Astrocyte (in vitro differentiated cells and primary cell): ENCODE measurements around the gene ATG7. TPM values are rescaled to one million over a fixed set of nuclear protein-coding genes. Genes with fewer than 3 reads are reported as not detected.

ENCODE experiments used
- DNase-seq: peaks from one replicate; pipeline ENCODE4 v3.0.0-alpha.2; 2010; ENCODE audit warnings: low read depth
- FAIRE-seq: peaks from 2 replicates; lab custom pipeline; 2011; peaks lifted over from hg19 to GRCh38; lab: Jason Lieb, UNC
- H2AFZ ChIP-seq: 2 replicates; pipeline ENCODE4 v1.6.0; 2012; ENCODE audit warnings: low read depth, low read length, inconsistent platforms
- H3K27ac ChIP-seq: 2 replicates; pipeline ENCODE4 v1.5.1; 2011; ENCODE audit warnings: low read depth, low read length, inconsistent platforms
- H3K27me3 ChIP-seq: 2 replicates; pipeline ENCODE4 v1.6.0; 2011; ENCODE audit warnings: low read length, inconsistent platforms; ENCODE audit not compliant: insufficient read depth
- H3K36me3 ChIP-seq: 2 replicates; pipeline ENCODE4 v1.5.1; 2011; ENCODE audit warnings: low read length, inconsistent platforms; ENCODE audit not compliant: insufficient read depth
- H3K4me1 ChIP-seq: 2 replicates; pipeline ENCODE4 v1.5.1; 2011; ENCODE audit warnings: low read length, inconsistent platforms; ENCODE audit not compliant: insufficient read depth
- H3K4me2 ChIP-seq: 2 replicates; pipeline ENCODE4 v1.6.0; 2012; ENCODE audit warnings: low read length, inconsistent platforms
- H3K4me3 ChIP-seq: 2 replicates; pipeline ENCODE4 v1.5.1; 2011; ENCODE audit warnings: low read depth, mild to moderate bottlenecking, low read length, inconsistent platforms; ENCODE audit not compliant: insufficient read depth
- H3K79me2 ChIP-seq: 2 replicates; pipeline ENCODE4 v1.6.0; 2012; ENCODE audit warnings: mild to moderate bottlenecking, low read length, inconsistent platforms; ENCODE audit not compliant: insufficient read depth
- H3K9ac ChIP-seq: 2 replicates; pipeline ENCODE4 v1.6.0; 2012; ENCODE audit warnings: mild to moderate bottlenecking, low read length, inconsistent platforms
- H3K9me3 ChIP-seq: 2 replicates; pipeline ENCODE4 v1.5.1; 2012; ENCODE audit warnings: low read depth, mild to moderate bottlenecking, low read length, inconsistent platforms; ENCODE audit not compliant: insufficient read depth
- H4K20me1 ChIP-seq: 2 replicates; pipeline ENCODE4 v1.6.0; 2012; ENCODE audit warnings: low read length, inconsistent platforms; ENCODE audit not compliant: insufficient read depth
- H3K27ac Mint-ChIP-seq: one replicate; pipeline ENCODE4 v1.8.0; 2021; ENCODE audit warnings: mild to moderate bottlenecking, mixed read lengths; ENCODE audit not compliant: unreplicated experiment
- H3K27me3 Mint-ChIP-seq: one replicate; pipeline ENCODE4 v1.8.0; 2021; ENCODE audit warnings: low read depth, mixed read lengths; ENCODE audit not compliant: unreplicated experiment
- H3K36me3 Mint-ChIP-seq: one replicate; pipeline ENCODE4 v1.8.0; 2021; ENCODE audit warnings: low read depth, mixed read lengths; ENCODE audit not compliant: unreplicated experiment
- H3K4me1 Mint-ChIP-seq: one replicate; pipeline ENCODE4 v1.8.0; 2021; ENCODE audit warnings: low read depth, mixed read lengths; ENCODE audit not compliant: unreplicated experiment
- H3K4me3 Mint-ChIP-seq: one replicate; pipeline ENCODE4 v1.8.0; 2021; ENCODE audit warnings: mild to moderate bottlenecking, moderate library complexity, mixed read lengths; ENCODE audit not compliant: unreplicated experiment
- H3K9me3 Mint-ChIP-seq: one replicate; pipeline ENCODE4 v1.8.0; 2021; ENCODE audit warnings: mild to moderate bottlenecking, mixed read lengths; ENCODE audit not compliant: unreplicated experiment
- CTCF ChIP-seq: IDR thresholded peaks from 2 replicates; pipeline ENCODE4 v1.5.1; 2011; ENCODE audit warnings: low read depth, mild to moderate bottlenecking, inconsistent platforms, low read length, moderate library complexity; ENCODE audit not compliant: insufficient read depth
- EZH2 ChIP-seq: IDR thresholded peaks from 2 replicates; pipeline ENCODE4 v1.6.1; 2012; ENCODE audit warnings: mild to moderate bottlenecking, low read length, inconsistent platforms; ENCODE audit not compliant: insufficient read depth
- total RNA-seq: library from RNA; stranded (reverse); gene quantifications from 2 replicates; pipeline ENCODE4 v1.2.1, GENCODE V29; 2021

ATG7 gene
- total RNA-seq, 1 donor from 2014 or later = 29.5 TPM

GRCh38 chr3:11290743-11291680 is 18.8 kb downstream of the ATG7 start:
- H3K4me2 ChIP-seq = peak overlapping the region; percentile 83

GRCh38 chr3:11291808-11292207 is 19.6 kb downstream of the ATG7 start:
- Mint-ChIP-seq H3K4me3 (no peak overlapping the region), H3K9me3 (no peaks in the 10 kb centered on the region), H3K36me3 (peaks cover 2% of the 10 kb centered on the region), H3K4me1 (peaks cover 42% of the 10 kb centered on the region), H3K27me3 (no peaks in the 10 kb centered on the region), H3K27ac (peak overlapping the region; percentile 3)
- no peak for TF ChIP-seq CTCF
- no peak for TF ChIP-seq EZH2
- H3K9me3 ChIP-seq = no peaks in the 10 kb centered on the region
- no peaks in the 10 kb centered on the region for H3K27me3 ChIP-seq
- no peak overlapping the region for H2AFZ ChIP-seq
- H3K4me3 ChIP-seq = no peak overlapping the region
- peaks cover 44% of the 10 kb centered on the region for H3K79me2 ChIP-seq
- H3K4me2 ChIP-seq = peak overlapping the region; percentile 83
- peak overlapping the region; percentile 74 for H3K27ac ChIP-seq
- FAIRE-seq (no peak), DNase-seq (no peak)
- H3K4me1 ChIP-seq = peaks cover 51% of the 10 kb centered on the region
- H4K20me1 ChIP-seq = no peaks in the 10 kb centered on the region
- H3K36me3 ChIP-seq = no peaks in the 10 kb centered on the region
- H3K9ac ChIP-seq = no peak overlapping the region

More at GRCh38 chr3:11290743-11291680, 18.8 kb downstream of the ATG7 start:
- peak overlapping the region; percentile 60 for H3K9ac ChIP-seq
- H3K4me1 ChIP-seq = peaks cover 51% of the 10 kb centered on the region
- no peak overlapping the region for H3K4me3 ChIP-seq
- H3K27me3 ChIP-seq = no peaks in the 10 kb centered on the region
- H3K27ac Mint-ChIP-seq = no peak overlapping the region
- no peaks in the 10 kb centered on the region for H4K20me1 ChIP-seq
- DNase-seq (peak; percentile 74), FAIRE-seq (no peak)
- H3K4me1 Mint-ChIP-seq = peaks cover 43% of the 10 kb centered on the region
- peaks cover 44% of the 10 kb centered on the region for H3K79me2 ChIP-seq
- no peak overlapping the region for H3K4me3 Mint-ChIP-seq
- no peaks in the 10 kb centered on the region for H3K9me3 Mint-ChIP-seq
- H3K36me3 ChIP-seq = no peaks in the 10 kb centered on the region
- H3K27ac ChIP-seq = peak overlapping the region; percentile 97
- H2AFZ ChIP-seq = no peak overlapping the region
- no peaks in the 10 kb centered on the region for H3K27me3 Mint-ChIP-seq
- peaks cover 2% of the 10 kb centered on the region for H3K36me3 Mint-ChIP-seq
- TF ChIP-seq EZH2 = no peak
- TF ChIP-seq CTCF = no peak
- H3K9me3 ChIP-seq = no peaks in the 10 kb centered on the region

- no peak overlapping the region for H3K27ac ChIP-seq
- DNase-seq (no peak), FAIRE-seq (no peak)
- no peaks in the 10 kb centered on the region for H3K9me3 ChIP-seq
- no peaks in the 10 kb centered on the region for H3K27me3 ChIP-seq
- H3K9ac ChIP-seq = no peak overlapping the region
- H3K36me3 ChIP-seq = peaks cover 16% of the 10 kb centered on the region
- H2AFZ ChIP-seq = no peak overlapping the region
- Mint-ChIP-seq H3K9me3 (no peaks in the 10 kb centered on the region), H3K4me1 (peaks cover 6% of the 10 kb centered on the region), H3K27ac (no peak overlapping the region), H3K27me3 (no peaks in the 10 kb centered on the region), H3K4me3 (no peak overlapping the region), H3K36me3 (peaks cover 7% of the 10 kb centered on the region)
- TF ChIP-seq EZH2 = no peak
- no peak for TF ChIP-seq CTCF
- no peak overlapping the region for H3K4me2 ChIP-seq
- peaks cover 35% of the 10 kb centered on the region for H3K79me2 ChIP-seq
- H3K4me1 ChIP-seq = no peaks in the 10 kb centered on the region
- no peak overlapping the region for H3K4me3 ChIP-seq
- H4K20me1 ChIP-seq = no peaks in the 10 kb centered on the region
Observed at GRCh38 chr3:11297126-11297525, 24.9 kb downstream of the ATG7 start.
